DMS153 (cell line): ENCODE measurements around the gene VAMP8.
"Not testable (repeated sequence)": the region's sequence is repeated elsewhere in the genome, so short reads cannot be mapped to it uniquely, and the experiment has no call there.

Experiments used
- DNase-seq: peaks from one replicate; lab custom pipeline; 2025; lab: John Stamatoyannopoulos, UW

Gene VAMP8

GRCh38 chr2:85579266-85579935 lies 2.0 kb downstream of the VAMP8 start:
- no peak for DNase-seq

GRCh38 chr2:85580206-85580605 lies 2.8 kb downstream of the VAMP8 start:
- no peak for DNase-seq

GRCh38 chr2:85582492-85582891 lies 5.1 kb downstream of the VAMP8 start:
- no peak for DNase-seq

- DNase-seq, result no peak
These were observed 6.4 kb downstream of the VAMP8 start for GRCh38 chr2:85583667-85584353.

GRCh38 chr2:85584354-85584856 lies 7.0 kb downstream of the VAMP8 start, which contains the start of gene VAMP5:
Gene VAMP5, plus strand, starts transcription at chr2:85584431. Its CDS starts 60 bp downstream, at chr2:85584491.
- DNase-seq, result no peak

GRCh38 chr2:85584857-85585780 lies 7.7 kb downstream of the VAMP8 start:
- no peak for DNase-seq

- no peak for DNase-seq
These were observed 8.4 kb downstream of the VAMP8 start for GRCh38 chr2:85585781-85586105.

- DNase-seq, result no peak
These were observed 10.8 kb downstream of the VAMP8 start for GRCh38 chr2:85588236-85588635.

- DNase-seq, result no peak
These were observed 11.3 kb downstream of the VAMP8 start for GRCh38 chr2:85588645-85589044.

GRCh38 chr2:85589181-85589580 lies 11.8 kb downstream of the VAMP8 start:
- DNase-seq, result no peak

GRCh38 chr2:85589982-85590791 lies 12.8 kb downstream of the VAMP8 start:
- peak; percentile 77 for DNase-seq

- DNase-seq, result no peak
These were observed 13.6 kb downstream of the VAMP8 start for GRCh38 chr2:85590950-85591349.

- no peak for DNase-seq
These were observed 14.2 kb downstream of the VAMP8 start for GRCh38 chr2:85591563-85591962.

- DNase-seq, result not testable (repeated sequence)
These were observed 14.9 kb downstream of the VAMP8 start for GRCh38 chr2:85592299-85592698.

GRCh38 chr2:85593023-85593422 lies 15.6 kb downstream of the VAMP8 start:
- no peak for DNase-seq

- no peak for DNase-seq
These were observed 17.4 kb downstream of the VAMP8 start for GRCh38 chr2:85594715-85595300.

- peak; percentile 97 for DNase-seq
These were observed 18.1 kb downstream of the VAMP8 start, which contains the start of gene RNF181 for GRCh38 chr2:85595301-85596025. Gene RNF181, plus strand, starts transcription at chr2:85595745. Its CDS starts 19 bp downstream, at chr2:85595764.

GRCh38 chr2:85596026-85596333 lies 18.6 kb downstream of the VAMP8 start:
- DNase-seq, result no peak

- no peak for DNase-seq
These were observed 19.2 kb downstream of the VAMP8 start for GRCh38 chr2:85596486-85597143.

- DNase-seq, result no peak
These were observed 19.9 kb downstream of the VAMP8 start for GRCh38 chr2:85597241-85597640.
